ENCODE results near the gene LAMA1. TPM values are rescaled to one million over a fixed set of nuclear protein-coding genes. Genes with fewer than 3 reads are reported as not detected.

The LAMA1 gene
- total and polyA plus RNA-seq, 2 donors (not counting 3 experiments of a cell fraction or from before 2014, with no cell fraction given) = 0.04 TPM; not detected in 1

DNA sequence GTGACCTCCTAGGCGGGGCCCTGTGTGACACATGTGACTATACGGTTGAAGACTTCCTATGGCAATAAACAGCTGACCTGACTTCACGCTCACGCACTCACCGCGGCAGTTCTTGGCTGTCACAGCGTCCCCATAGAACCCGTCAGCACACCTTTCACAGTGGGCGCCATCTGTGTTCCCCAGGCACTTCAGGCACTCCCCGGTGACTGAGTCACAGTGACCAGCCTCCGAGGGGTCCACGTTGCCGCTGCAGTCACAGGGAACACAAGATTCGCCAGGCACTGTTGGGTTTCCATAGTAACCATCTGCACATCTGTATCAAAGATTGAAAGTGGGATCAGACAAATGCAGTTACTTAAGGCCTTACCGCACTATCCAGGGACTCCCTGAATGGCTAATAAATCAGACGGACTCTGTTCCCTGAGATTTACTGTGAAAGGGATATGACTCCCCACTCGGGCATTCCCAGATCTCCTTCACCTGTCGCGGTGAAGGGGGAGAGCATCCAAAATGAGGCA is 94.5 kb downstream of the LAMA1 start:
- intact Hi-C loops (cut with micrococcal nuclease) = loop anchor here (5.0 kb wide), 1 partner anchor 481 kb away; no protein-coding TSS in a partner anchor

More for the DNA sequence above, 94.5 kb downstream of the LAMA1 start:
- TF ChIP-seq FOS (IDR thresholded peaks at IDR 0.05; ENCODE audit: borderline replicate concordance, insufficient read depth, low read length) = no peak
- no peak for TF ChIP-seq POLR2A (IDR thresholded peaks at IDR 0.05; ENCODE audit: low read depth, low read length)
- TF ChIP-seq, protein P1, sequence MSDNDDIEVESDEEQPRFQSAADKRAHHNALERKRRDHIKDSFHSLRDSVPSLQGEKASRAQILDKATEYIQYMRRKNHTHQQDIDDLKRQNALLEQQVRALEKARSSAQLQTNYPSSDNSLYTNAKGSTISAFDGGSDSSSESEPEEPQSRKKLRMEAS (IDR thresholded peaks at IDR 0.05; ENCODE audit: insufficient read depth, insufficient read length) = no peak
- no peak for TF ChIP-seq POLR2AphosphoS5 (IDR thresholded peaks at IDR 0.05; ENCODE audit: insufficient read depth, low read depth, low read length)
- TF ChIP-seq EZH2 (IDR thresholded peaks at IDR 0.05; ENCODE audit: borderline replicate concordance, low read depth, low read length, severe bottlenecking) = no peak
- TF ChIP-seq JUN (IDR thresholded peaks at IDR 0.05; ENCODE audit: borderline replicate concordance, insufficient read depth, insufficient read length, low read depth) = no peak
- no peak for TF ChIP-seq MYC (IDR thresholded peaks at IDR 0.05; ENCODE audit: low read depth, low read length)
- TF ChIP-seq GATA2 (IDR thresholded peaks at IDR 0.05; ENCODE audit: insufficient read depth, insufficient read length, low read depth, low read length) = no peak
- TF ChIP-seq, protein P2, sequence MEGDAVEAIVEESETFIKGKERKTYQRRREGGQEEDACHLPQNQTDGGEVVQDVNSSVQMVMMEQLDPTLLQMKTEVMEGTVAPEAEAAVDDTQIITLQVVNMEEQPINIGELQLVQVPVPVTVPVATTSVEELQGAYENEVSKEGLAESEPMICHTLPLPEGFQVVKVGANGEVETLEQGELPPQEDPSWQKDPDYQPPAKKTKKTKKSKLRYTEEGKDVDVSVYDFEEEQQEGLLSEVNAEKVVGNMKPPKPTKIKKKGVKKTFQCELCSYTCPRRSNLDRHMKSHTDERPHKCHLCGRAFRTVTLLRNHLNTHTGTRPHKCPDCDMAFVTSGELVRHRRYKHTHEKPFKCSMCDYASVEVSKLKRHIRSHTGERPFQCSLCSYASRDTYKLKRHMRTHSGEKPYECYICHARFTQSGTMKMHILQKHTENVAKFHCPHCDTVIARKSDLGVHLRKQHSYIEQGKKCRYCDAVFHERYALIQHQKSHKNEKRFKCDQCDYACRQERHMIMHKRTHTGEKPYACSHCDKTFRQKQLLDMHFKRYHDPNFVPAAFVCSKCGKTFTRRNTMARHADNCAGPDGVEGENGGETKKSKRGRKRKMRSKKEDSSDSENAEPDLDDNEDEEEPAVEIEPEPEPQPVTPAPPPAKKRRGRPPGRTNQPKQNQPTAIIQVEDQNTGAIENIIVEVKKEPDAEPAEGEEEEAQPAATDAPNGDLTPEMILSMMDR (IDR thresholded peaks at IDR 0.05; ENCODE audit: extremely low read depth in 1 of 2, insufficient read depth in 1 of 2, low read depth in 1 of 2, low read length in 2 of 2) = no peak
- no peaks in the 10 kb centered on the region for H3K79me2 ChIP-seq (ENCODE audit: control insufficient read depth, insufficient read depth, low read length)
- BruUV-seq (replicated peaks) = no TSS peak
- DNase-seq (ENCODE audit: low read depth, low spot score) = no peak
- no peaks in the 10 kb centered on the region for H3K4me1 ChIP-seq (ENCODE audit: control insufficient read depth, extremely low read depth, insufficient read depth, low read length)
- POLR2A ChIA-PET = no interaction called here
- H3K27ac ChIP-seq (ENCODE audit: insufficient read depth, low read depth, low read length) = no peak overlapping the region
- no peaks in the 10 kb centered on the region for H3K27me3 ChIP-seq (ENCODE audit: control insufficient read depth in 2 of 2, insufficient read depth in 2 of 2, low read length in 2 of 2)
- no peaks in the 10 kb centered on the region for H3K36me3 ChIP-seq (ENCODE audit: control insufficient read depth in 2 of 2, extremely low read depth in 1 of 2, insufficient read depth in 2 of 2, low read length in 2 of 2)
- H3K9me3 ChIP-seq (replicated peaks; ENCODE audit: control insufficient read depth, insufficient read depth, low read length) = no peaks in the 10 kb centered on the region
- no peak for FAIRE-seq
- H3K9ac ChIP-seq (replicated peaks; ENCODE audit: extremely low read depth, insufficient read depth, low read length) = no peak overlapping the region
- H4K20me1 ChIP-seq (replicated peaks; ENCODE audit: control insufficient read depth, extremely low read depth, insufficient read depth, low read length) = no peaks in the 10 kb centered on the region
- no peaks in the 10 kb centered on the region for H3K9me1 ChIP-seq (replicated peaks; ENCODE audit: control insufficient read depth, extremely low read depth, insufficient read depth, low read length)
- CTCF ChIA-PET = interaction anchor here (3.3 kb wide), 1 partner anchor 103 kb away, joined by 11 read pairs; no protein-coding TSS in a partner anchor
- dilution Hi-C loops (cut with MboI; ENCODE audit: extremely low pct_ligation_motif_present, low sequenced_read_pairs) = no loop called here
- no peak overlapping the region for H3K4me2 ChIP-seq (ENCODE audit: insufficient read depth, low read length)
- H2AFZ ChIP-seq (ENCODE audit: low read depth, low read length) = no peak overlapping the region
- no peak overlapping the region for H3K4me3 ChIP-seq (replicated peaks in 1 of 3; ENCODE audit: insufficient read depth in 1 of 3, low read depth in 1 of 3, low read length in 3 of 3)

All from endothelial cell of umbilical vein (primary cell).